ENCODE measurements around the gene C10orf67.

C10orf67 gene

DNA sequence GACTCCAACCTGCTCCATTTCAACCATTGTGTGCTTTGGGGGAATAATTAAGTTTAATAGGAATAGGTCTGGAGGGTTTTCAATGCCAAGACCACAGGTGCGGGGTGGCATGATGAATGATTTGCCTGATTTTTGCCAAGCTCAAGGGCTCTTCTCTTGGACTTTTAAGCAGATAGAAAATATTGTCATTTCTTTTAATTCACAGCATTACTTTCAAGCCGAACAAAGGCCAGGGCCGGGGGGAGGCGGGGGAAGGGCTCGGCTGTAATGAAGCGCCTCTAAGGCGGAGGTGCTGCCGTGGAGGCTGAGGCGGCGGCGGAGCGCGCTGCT lies 146.0 kb downstream of the C10orf67 start:
- no peak for TF ChIP-seq MAX (IDR thresholded peaks at IDR 0.05; ENCODE audit: low read depth, low read length)
- no peak for TF ChIP-seq POLR2A (IDR thresholded peaks at IDR 0.05; ENCODE audit: extremely low read depth, insufficient read length)
- no peak for TF ChIP-seq MYC (IDR thresholded peaks at IDR 0.05; ENCODE audit: low read depth, low read length)
- TF ChIP-seq CTCF (IDR thresholded peaks at IDR 0.05; ENCODE audit: low read depth, low read length) = no peak
- H3K4me3 ChIP-seq (ENCODE audit: low read depth, low read length) = no peak overlapping the region
- DNase-seq (ENCODE audit: low read depth) = no peak

- TF ChIP-seq MYC (IDR thresholded peaks at IDR 0.05; ENCODE audit: low read depth, low read length) (no peak), MAX (IDR thresholded peaks at IDR 0.05; ENCODE audit: low read depth, low read length) (no peak), POLR2A (IDR thresholded peaks at IDR 0.05; ENCODE audit: extremely low read depth, insufficient read length) (no peak), CTCF (IDR thresholded peaks at IDR 0.05; ENCODE audit: low read depth, low read length) (no peak)
- no peak overlapping the region for H3K4me3 ChIP-seq (ENCODE audit: low read depth, low read length)
- no peak for DNase-seq (ENCODE audit: low read depth)
Measured at GRCh38 chr10:23197416-23197861, 147.2 kb downstream of the C10orf67 start.

DNA sequence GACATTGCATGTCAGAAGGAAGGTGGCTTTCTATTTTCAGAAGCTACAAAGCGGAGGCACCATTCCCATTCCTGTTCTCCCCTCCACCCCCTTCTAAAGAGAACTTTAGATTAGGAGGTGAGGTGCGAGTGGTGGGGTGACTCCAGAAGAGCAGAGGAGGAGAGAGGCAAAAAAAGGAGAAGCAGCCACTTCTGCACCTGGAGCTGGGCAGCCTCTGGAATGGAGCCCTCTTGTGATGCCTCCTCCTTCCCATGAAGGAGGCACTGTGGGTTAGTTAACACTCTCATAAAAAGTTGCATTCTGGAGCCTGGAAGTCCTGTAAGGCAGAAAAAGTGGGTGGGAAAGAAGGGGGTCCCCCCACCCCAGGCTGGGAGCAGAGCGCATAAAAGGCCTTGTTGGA lies 147.7 kb downstream of the C10orf67 start:
- no peak for DNase-seq (ENCODE audit: low read depth)
- no peak overlapping the region for H3K4me3 ChIP-seq (ENCODE audit: low read depth, low read length)
- TF ChIP-seq MAX (IDR thresholded peaks at IDR 0.05; ENCODE audit: low read depth, low read length) = no peak
- no peak for TF ChIP-seq CTCF (IDR thresholded peaks at IDR 0.05; ENCODE audit: low read depth, low read length)
- no peak for TF ChIP-seq POLR2A (IDR thresholded peaks at IDR 0.05; ENCODE audit: extremely low read depth, insufficient read length)
- no peak for TF ChIP-seq MYC (IDR thresholded peaks at IDR 0.05; ENCODE audit: low read depth, low read length)

DNA sequence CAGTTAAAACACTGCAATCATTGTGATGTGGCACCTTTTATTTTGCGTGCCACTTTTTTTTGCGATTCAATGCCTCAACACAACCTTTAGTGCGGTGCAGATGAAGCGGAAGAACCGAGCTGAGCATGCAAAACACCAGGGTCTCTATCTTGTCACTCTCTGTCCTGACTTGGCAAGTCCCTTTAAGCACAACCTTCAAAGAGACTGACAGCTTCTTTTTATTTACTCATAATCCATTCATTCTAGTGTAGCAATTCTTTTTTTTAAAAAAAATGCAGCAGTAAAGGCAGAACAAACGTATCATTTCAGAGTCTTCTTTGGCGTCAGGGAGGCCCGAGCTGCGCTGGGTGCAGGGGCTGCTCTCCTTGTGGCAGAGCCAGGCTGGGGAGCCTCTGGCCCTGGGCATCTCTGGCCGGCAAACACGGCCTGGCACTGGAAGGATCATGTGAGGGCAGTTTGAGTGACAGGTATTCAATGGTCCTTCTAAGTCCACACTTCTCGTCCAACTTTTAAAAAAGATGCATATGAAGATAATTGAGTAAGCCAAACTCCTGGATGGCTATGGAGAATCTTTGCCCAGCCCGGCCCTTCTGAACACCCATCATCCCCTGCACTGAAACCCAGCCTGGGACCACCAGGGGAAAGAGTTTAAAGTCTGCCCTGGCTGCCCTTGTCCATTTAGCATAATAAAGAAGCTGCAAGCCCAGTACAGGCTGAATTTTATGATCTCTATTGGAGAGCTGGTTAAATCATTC lies 148.6 kb downstream of the C10orf67 start:
- TF ChIP-seq MYC (IDR thresholded peaks at IDR 0.05; ENCODE audit: low read depth, low read length) = no peak
- no peak for TF ChIP-seq CTCF (IDR thresholded peaks at IDR 0.05; ENCODE audit: low read depth, low read length)
- no peak for TF ChIP-seq POLR2A (IDR thresholded peaks at IDR 0.05; ENCODE audit: extremely low read depth, insufficient read length)
- TF ChIP-seq MAX (IDR thresholded peaks at IDR 0.05; ENCODE audit: low read depth, low read length) = no peak
- DNase-seq (ENCODE audit: low read depth) = no peak
- no peak overlapping the region for H3K4me3 ChIP-seq (ENCODE audit: low read depth, low read length)

DNA sequence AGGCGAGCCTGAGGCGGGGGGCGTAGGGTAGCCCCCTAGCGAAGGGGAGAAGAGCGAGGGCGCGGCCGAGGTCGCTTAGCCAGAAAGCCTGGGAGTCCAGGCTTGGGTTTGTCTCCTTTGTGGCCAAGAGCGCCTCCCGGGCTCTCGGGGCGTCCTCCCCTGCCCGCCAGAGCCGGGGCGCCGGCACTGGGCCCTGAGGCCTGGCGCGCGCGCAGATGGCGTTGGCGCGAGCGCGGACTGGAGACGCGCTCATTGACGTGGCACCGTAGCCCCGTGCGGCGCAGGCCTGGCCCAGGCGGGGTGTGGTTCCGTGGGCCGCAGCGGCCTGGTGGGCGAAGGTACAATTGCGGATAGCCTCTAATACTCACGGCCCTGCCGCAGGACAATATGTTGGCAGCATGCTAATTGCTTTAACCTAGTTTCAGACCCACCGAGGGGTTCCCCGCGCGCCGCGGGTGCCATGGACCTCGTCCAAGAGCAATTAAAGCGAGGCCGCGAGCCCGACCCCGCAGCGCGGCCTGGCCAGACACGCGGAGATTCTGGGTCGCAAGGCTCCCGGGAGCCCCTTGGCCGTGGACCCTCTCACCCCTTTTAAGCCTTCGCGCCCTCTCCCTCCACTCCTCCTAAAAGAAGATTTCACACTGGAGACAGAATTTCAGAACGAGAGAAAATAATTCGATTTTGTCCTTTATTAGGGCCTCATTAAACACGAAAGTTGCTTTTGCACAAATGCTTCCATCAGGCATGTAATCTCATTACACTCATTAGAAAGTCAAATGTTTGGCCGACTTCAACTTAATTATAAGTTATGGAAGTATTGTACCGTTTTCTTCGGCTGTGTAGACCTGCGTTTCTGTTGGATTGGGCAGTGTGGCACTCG lies 149.4 kb downstream of the C10orf67 start:
- H3K4me3 ChIP-seq (ENCODE audit: low read depth, low read length) = no peak overlapping the region
- TF ChIP-seq POLR2A (IDR thresholded peaks at IDR 0.05; ENCODE audit: extremely low read depth, insufficient read length) (no peak), MAX (IDR thresholded peaks at IDR 0.05; ENCODE audit: low read depth, low read length) (no peak), MYC (IDR thresholded peaks at IDR 0.05; ENCODE audit: low read depth, low read length) (no peak), CTCF (IDR thresholded peaks at IDR 0.05; ENCODE audit: low read depth, low read length) (no peak)
- DNase-seq (ENCODE audit: low read depth) = no peak

Measured in NB4 (cell line).